ENCODE measurements around the gene WDR82.

WDR82 gene

DNA sequence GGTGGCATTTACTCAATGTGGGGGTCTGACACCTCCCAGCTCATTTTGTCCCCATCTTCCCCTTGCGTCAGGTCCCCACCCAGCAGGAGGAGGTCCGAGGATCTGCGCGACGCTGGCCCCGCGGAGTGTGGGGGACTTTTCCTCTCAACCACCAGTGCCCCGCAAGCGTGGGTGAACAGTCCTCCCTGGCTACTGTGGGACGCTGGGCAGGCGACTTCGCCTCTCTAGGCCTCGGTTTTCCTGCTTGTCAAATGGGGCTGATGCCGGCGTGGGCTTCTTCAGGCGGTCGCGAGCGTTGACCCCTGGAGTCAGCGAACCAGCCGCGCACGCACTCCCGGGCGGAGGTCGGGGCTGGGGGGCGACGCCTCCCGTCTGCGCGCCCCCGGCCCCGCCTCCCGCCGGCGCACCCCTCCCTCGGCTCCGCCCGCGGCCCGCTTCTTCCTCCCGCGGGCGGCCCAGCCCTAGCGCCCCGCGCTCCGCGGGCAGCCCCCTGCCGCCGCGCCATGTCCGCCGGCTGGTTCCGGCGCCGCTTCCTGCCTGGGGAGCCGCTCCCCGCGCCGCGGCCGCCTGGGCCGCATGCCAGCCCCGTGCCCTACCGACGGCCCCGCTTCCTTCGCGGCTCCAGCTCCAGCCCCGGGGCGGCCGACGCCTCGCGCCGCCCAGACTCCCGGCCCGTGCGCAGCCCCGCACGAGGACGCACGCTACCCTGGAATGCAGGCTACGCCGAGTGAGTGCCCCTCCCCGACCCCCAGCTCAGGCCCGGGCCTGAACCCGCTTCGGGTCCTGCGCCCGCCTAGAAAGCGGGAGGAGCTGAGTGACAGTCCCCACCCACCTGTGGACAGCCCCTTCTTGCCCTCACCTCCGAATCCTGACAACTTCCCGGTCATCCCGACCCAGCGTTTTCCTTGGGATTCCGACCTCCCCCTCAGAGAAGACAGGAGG is 32.9 kb downstream of the WDR82 start, which contains the start of gene PPM1M:
Gene PPM1M, plus strand, starts transcription at position 438 of the 942 bp plus-strand sequence. Its CDS starts 66 bp downstream, at position 504.
- H3K27ac ChIP-seq = peak within 1 kb of the TSS; percentile 83
- TF ChIP-seq, protein P1, sequence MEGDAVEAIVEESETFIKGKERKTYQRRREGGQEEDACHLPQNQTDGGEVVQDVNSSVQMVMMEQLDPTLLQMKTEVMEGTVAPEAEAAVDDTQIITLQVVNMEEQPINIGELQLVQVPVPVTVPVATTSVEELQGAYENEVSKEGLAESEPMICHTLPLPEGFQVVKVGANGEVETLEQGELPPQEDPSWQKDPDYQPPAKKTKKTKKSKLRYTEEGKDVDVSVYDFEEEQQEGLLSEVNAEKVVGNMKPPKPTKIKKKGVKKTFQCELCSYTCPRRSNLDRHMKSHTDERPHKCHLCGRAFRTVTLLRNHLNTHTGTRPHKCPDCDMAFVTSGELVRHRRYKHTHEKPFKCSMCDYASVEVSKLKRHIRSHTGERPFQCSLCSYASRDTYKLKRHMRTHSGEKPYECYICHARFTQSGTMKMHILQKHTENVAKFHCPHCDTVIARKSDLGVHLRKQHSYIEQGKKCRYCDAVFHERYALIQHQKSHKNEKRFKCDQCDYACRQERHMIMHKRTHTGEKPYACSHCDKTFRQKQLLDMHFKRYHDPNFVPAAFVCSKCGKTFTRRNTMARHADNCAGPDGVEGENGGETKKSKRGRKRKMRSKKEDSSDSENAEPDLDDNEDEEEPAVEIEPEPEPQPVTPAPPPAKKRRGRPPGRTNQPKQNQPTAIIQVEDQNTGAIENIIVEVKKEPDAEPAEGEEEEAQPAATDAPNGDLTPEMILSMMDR (conservative IDR thresholded peaks at IDR 0.05) = no peak

DNA sequence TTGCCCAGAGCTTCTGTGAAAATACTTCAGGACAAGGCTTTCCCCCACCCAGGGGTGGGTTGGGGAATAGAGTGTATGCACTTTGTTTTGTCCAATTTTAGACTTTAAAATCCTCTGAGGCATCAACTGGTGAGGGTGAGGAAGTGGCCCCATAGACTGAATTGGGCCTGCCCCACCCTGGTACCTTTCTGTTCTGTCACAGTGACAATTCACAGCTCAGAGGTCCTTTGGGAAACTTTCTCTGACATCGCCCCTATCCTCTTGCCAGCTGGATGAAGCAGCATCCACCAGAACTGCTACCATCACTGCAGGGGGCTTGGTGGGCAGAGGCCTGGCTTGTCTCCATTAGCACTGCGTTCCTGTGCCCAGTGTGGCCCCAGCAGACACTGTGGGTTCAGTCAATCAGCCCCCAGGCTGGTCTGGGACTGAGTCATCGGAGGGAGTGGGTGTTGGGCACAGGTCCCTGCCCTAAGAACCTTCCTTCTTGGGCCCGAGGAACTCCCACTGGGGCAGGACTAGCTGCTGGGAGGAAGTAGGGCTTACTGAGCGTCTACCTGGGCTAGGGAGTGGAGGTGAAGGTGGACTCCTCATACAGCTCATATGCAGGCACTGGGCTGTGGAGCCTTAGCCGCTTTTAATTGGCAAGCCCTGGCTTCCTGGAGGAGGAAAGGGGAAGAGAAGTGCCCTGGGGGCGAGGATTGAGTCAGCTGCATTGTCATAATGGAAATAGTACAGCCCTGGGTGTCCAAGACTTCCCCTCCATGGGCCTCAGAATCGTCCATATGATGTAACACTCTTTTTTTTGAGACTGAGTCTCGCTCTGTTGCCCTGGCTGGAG is 34.4 kb downstream of the WDR82 start:
- TF ChIP-seq, protein P1 (conservative IDR thresholded peaks at IDR 0.05) = no peak
- H3K27ac ChIP-seq = no peak overlapping the region

DNA sequence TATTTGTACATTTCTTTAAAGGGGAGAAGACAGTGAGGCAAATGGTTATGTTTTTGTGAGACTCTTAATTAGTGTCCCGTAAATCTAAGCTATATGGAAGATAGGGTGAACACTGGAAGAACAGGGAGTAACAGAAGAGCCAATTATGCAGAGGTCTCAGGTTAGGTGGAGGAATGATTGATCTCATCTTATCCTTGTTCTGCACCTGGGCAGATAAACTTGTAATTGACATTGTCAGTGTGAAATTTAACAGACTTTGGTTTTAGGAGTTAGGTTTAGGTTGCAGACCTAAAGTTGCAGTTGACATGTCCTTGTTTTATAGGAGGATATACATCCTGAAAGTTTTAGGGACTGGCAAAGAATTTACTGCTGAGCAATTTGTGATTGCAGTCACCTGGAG is 36.4 kb downstream of the WDR82 start:
- H3K27ac ChIP-seq = no peak overlapping the region

DNA sequence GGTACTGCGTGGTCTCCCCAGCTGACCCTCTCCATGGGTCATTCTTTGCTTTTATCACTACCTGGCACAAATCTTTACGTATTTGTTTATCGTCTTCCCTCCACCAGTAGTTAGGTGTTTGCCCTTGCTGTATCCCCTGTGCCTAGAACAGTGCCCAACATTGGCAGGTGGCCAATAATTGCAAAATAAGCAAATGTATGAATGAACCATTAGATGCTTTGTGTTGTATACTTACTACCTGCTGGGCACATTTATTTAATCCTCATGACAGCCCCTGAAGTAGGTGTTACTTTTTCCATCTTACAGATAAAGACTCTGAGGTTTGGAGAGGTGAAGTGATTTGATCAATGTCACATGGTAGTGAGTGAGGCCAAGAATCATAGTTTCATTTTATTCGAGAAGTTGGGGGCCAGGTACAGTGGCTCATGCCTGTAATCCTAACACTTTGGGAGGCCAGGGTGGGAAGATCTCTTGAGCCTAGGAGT is 37.5 kb downstream of the WDR82 start:
- TF ChIP-seq, protein P1 (conservative IDR thresholded peaks at IDR 0.05) = no peak
- no peak overlapping the region; the same call in 1 of the 2 replicates for H3K27ac ChIP-seq

More for the DNA sequence above, 36.4 kb downstream of the WDR82 start:
- TF ChIP-seq, protein P1 (conservative IDR thresholded peaks at IDR 0.05) = no peak

DNA sequence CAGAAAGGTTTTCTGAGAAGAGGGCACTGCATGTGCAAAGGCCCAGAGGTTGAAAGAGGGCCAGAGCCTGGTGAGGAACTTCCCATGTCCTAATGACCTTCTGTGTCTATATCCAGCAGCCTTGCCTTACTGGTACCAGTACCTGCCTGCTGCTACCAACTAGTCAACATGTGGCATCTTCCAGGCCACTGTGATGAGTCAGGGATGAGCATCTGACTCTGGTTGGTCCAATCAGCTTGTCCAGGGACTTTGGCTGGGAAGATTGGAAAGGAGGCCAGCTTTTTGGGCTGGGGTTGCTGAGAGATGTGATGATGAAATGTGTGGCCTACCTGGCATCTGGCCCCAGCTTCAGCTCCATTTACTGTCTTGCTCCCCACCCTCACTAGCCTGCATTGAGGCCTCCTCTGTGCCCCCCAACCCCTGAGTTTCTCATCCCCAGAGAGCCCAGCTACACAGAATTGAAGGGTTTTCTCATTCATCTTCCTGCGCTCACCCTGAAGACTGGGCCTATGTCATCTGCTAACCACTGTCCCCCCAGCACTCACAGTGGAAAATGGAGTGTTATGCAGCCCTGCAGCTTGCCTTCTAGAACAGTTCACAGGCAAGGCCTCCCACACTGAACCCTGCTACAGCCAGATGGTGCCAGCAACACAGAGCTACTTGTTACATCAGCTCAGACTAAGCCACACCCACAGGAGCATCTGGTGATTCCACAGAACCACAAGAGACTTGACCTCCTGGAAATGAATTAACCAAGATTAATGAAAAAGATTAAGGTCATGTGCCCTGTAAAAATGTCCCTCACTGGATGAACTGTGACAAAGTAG is 38.2 kb downstream of the WDR82 start:
- peak overlapping the region; percentile 89 for H3K27ac ChIP-seq
- TF ChIP-seq, protein P1 (conservative IDR thresholded peaks at IDR 0.05) = no peak

DNA sequence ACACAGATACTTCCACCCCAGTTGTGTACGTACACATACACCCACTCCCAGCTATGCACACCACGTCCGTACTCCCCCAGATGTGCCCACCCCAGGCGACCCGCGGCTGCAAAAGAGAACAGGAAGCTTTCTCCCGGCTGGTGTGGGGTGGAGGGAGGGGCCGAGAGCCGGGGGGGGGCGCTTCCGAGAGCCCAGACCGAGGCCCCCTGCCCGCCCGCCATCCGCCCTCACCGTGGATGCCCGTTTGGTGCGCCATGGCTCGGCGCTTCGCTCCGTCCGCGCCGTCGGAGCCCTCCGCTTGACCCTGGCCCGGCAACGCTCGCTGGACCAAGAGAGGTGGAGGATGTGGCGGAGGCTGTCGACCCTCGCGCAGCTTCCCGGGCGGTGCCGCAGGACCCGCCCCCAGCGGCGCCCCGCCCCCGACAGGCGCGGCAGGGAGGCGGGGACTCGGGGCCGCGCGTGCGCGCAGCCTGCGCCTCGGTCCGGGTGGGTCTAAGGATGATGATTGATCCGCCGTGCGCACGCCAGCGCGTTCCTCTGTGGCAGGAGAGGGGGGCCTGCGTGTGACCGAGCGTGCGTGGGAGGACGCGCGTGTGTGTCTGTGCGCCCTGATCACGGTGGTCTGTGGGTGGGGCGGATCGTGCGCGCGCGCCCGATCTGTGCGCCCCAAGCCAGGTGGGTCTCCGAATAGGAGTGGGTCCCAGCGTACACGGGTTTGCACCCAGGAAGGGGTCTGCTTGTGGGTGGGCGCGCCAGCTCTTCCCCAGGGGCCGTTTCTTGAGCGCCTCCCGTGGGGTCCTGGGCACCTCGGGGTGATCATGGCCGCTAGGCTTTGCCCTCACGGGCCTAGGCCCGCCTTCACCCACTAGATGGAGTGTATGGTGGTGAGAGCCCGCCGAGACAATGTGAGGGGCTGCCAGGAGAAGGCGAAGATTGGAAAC is 39.4 kb downstream of the WDR82 start, which contains the start of gene TWF2:
Gene TWF2, minus strand, starts transcription at position 398 of the 941 bp plus-strand sequence. Its CDS starts 142 bp downstream, at position 256.
- TF ChIP-seq, protein P1 (conservative IDR thresholded peaks at IDR 0.05) = peak; percentile 62
- H3K27ac ChIP-seq = peak within 1 kb of the TSS; percentile 89
